OCI-LY3 (cell line): Measurements from ENCODE around the gene SERINC5.
"Not testable (repeated sequence)": the region's sequence is repeated elsewhere in the genome, so short reads cannot be mapped to it uniquely, and the experiment has no call there.

Experiments used
- H2AFZ ChIP-seq: fragments of 200-600, 300-600 bp; shearing (Covaris generic); 2 replicates; pipeline ENCODE4 v1.6.0; 2014; ENCODE audit warnings: antibody characterized with exemption, low read depth, low read length
- H3K27ac ChIP-seq: fragments of 200-600, 300-600 bp; sonication (generic); 2 replicates; pipeline ENCODE4 v1.5.1; 2014; ENCODE audit warnings: mild to moderate bottlenecking, low read length, moderate library complexity, mixed read lengths
- H3K27me3 ChIP-seq: fragments of 200-600, 300-600 bp; sonication (generic); 2 replicates; pipeline ENCODE4 v1.6.1; 2014; ENCODE audit warnings: low read depth, low read length, mixed read lengths
- H3K36me3 ChIP-seq: fragments of 200-600, 300-600 bp; sonication (generic); replicated peaks from 2 replicates; pipeline ENCODE3; 2014; ENCODE audit warnings: low read depth, low read length, mixed read lengths
- H3K4me1 ChIP-seq: fragments of 300-600, 200-600 bp; sonication (generic); 2 replicates; pipeline ENCODE4 v1.6.1; 2014; ENCODE audit warnings: low read length, mixed read lengths
- H3K4me2 ChIP-seq: fragments of 200-600, 300-600 bp; sonication (generic); 2 replicates; pipeline ENCODE4 v1.6.1; 2014; ENCODE audit warnings: low read length, mixed read lengths
- H3K4me3 ChIP-seq: fragments of 300-600, 200-600 bp; sonication (generic); 2 replicates; pipeline ENCODE4 v1.5.1; 2014; ENCODE audit warnings: antibody characterized with exemption, mild to moderate bottlenecking, low read length, moderate library complexity
- H3K79me2 ChIP-seq: fragments of 300-600, 200-600 bp; shearing (Covaris generic); 2 replicates; pipeline ENCODE4 v1.6.1; 2014; ENCODE audit warnings: mild to moderate bottlenecking, low read length, mixed read lengths
- H3K9ac ChIP-seq: fragments of 300-600, 200-600 bp; shearing (Covaris generic); 2 replicates; pipeline ENCODE4 v1.6.0; 2014; ENCODE audit warnings: mild to moderate bottlenecking, low read length, moderate library complexity
- H3K9me3 ChIP-seq: fragments of 200-600, 300-600 bp; shearing (Covaris generic); 2 replicates; pipeline ENCODE4 v1.6.1; 2014; ENCODE audit warnings: low read length, mixed read lengths; ENCODE audit not compliant: insufficient read depth
- H4K20me1 ChIP-seq: fragments of 200-600, 300-600 bp; sonication (generic); 2 replicates; pipeline ENCODE4 v1.6.1; 2016; ENCODE audit warnings: low read length, mixed read lengths; ENCODE audit not compliant: insufficient read depth
- CTCF ChIP-seq: fragments of 200-600, 300-600 bp; sonication (generic); IDR thresholded peaks from 2 replicates; pipeline ENCODE4 v1.5.1; 2014; ENCODE audit warnings: antibody characterized with exemption, low read length, low read depth
- EZH2phosphoT487 ChIP-seq: fragments of 200-600 bp; shearing (Covaris generic); IDR thresholded peaks from 2 replicates; pipeline ENCODE4 v1.6.1; 2018; ENCODE audit warnings: antibody characterized with exemption, mixed run types, low read depth

SERINC5 gene

GRCh38 chr5:80206282-80206681 lies 49.6 kb downstream of the SERINC5 start:
- Histone ChIP-seq H3K36me3 (no peaks in the 10 kb centered on the region), H3K27ac (no peak overlapping the region), H3K4me1 (no peaks in the 10 kb centered on the region), H4K20me1 (no peaks in the 10 kb centered on the region), H3K9ac (no peak overlapping the region), H3K4me3 (no peak overlapping the region), H3K79me2 (no peaks in the 10 kb centered on the region), H3K27me3 (no peaks in the 10 kb centered on the region), H2AFZ (no peak overlapping the region), H3K9me3 (no peaks in the 10 kb centered on the region), H3K4me2 (no peak overlapping the region)
- TF ChIP-seq EZH2phosphoT487: no peak
- no peak for TF ChIP-seq CTCF

GRCh38 chr5:80205846-80206245 lies 50.0 kb downstream of the SERINC5 start:
- H3K4me3 ChIP-seq: no peak overlapping the region
- no peaks in the 10 kb centered on the region for H3K4me1 ChIP-seq
- H3K36me3 ChIP-seq: no peaks in the 10 kb centered on the region
- H2AFZ ChIP-seq: no peak overlapping the region
- H3K9me3 ChIP-seq: no peaks in the 10 kb centered on the region
- TF ChIP-seq CTCF (no peak), EZH2phosphoT487 (no peak)
- no peak overlapping the region for H3K4me2 ChIP-seq
- H3K27me3 ChIP-seq: no peaks in the 10 kb centered on the region
- no peaks in the 10 kb centered on the region for H4K20me1 ChIP-seq
- no peaks in the 10 kb centered on the region for H3K79me2 ChIP-seq
- no peak overlapping the region for H3K9ac ChIP-seq
- H3K27ac ChIP-seq: no peak overlapping the region

- Histone ChIP-seq H3K4me2 (no peak overlapping the region), H4K20me1 (no peaks in the 10 kb centered on the region), H3K4me3 (no peak overlapping the region), H3K9me3 (no peaks in the 10 kb centered on the region), H3K27ac (no peak overlapping the region), H3K27me3 (no peaks in the 10 kb centered on the region), H3K36me3 (no peaks in the 10 kb centered on the region), H3K9ac (no peak overlapping the region), H3K79me2 (no peaks in the 10 kb centered on the region), H2AFZ (no peak overlapping the region), H3K4me1 (no peaks in the 10 kb centered on the region)
- TF ChIP-seq CTCF (no peak), EZH2phosphoT487 (no peak)
Measured at GRCh38 chr5:80204808-80205614, 50.8 kb downstream of the SERINC5 start.

- H3K79me2 ChIP-seq, H4K20me1 ChIP-seq, H3K36me3 ChIP-seq: not testable (repeated sequence)
Measured at GRCh38 chr5:80201763-80202162, 54.1 kb downstream of the SERINC5 start.

More at GRCh38 chr5:80201763-80202162, 54.1 kb downstream of the SERINC5 start:
- not testable (repeated sequence) for H3K4me3 ChIP-seq, H3K27ac ChIP-seq, H3K4me2 ChIP-seq, H3K9ac ChIP-seq, H3K4me1 ChIP-seq, H3K27me3 ChIP-seq, H3K9me3 ChIP-seq, H2AFZ ChIP-seq
